NB4 (cell line): ENCODE data around the gene PSG2.
"Not testable (repeated sequence)": the region's sequence is repeated elsewhere in the genome, so short reads cannot be mapped to it uniquely, and the experiment has no call there.

Experiments
- POLR2A ChIP-seq: IDR thresholded peaks from 2 replicates; pipeline ENCODE4 v1.6.1; 2011; ENCODE audit warnings: mild to moderate bottlenecking; ENCODE audit not compliant: insufficient read length; ENCODE audit errors: extremely low read depth
- TF ChIP-seq, protein P1 (sequence below): IDR thresholded peaks from one replicate; pipeline ENCODE4 v1.5.1; 2012; ENCODE audit warnings: low read depth, low read length
- TF ChIP-seq, protein P2 (sequence below): IDR thresholded peaks from 2 replicates; pipeline ENCODE4 v1.6.1; 2011; ENCODE audit warnings: low read depth, low read length

DNA sequence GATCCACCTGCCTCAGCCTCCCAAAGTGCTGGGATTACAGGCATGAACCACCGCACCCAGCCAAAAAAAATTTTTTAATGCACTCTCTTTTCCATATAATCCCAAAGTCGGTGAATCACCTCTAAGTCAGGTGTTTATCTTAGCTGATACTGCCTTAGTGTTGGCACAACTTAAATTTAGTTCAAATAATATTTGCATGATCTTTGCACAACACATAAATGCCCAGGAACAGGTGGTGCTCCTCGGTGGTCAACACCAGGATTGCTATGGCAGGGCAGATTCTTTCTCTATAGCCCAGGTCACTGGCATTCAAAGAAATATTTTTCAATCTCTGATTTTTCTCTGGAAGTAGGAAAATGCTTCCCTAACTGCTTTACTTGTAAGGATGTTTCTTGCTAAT is 33.9 kb upstream of the PSG2 start:
- TF ChIP-seq POLR2A = not testable (repeated sequence)
- TF ChIP-seq, protein P1, sequence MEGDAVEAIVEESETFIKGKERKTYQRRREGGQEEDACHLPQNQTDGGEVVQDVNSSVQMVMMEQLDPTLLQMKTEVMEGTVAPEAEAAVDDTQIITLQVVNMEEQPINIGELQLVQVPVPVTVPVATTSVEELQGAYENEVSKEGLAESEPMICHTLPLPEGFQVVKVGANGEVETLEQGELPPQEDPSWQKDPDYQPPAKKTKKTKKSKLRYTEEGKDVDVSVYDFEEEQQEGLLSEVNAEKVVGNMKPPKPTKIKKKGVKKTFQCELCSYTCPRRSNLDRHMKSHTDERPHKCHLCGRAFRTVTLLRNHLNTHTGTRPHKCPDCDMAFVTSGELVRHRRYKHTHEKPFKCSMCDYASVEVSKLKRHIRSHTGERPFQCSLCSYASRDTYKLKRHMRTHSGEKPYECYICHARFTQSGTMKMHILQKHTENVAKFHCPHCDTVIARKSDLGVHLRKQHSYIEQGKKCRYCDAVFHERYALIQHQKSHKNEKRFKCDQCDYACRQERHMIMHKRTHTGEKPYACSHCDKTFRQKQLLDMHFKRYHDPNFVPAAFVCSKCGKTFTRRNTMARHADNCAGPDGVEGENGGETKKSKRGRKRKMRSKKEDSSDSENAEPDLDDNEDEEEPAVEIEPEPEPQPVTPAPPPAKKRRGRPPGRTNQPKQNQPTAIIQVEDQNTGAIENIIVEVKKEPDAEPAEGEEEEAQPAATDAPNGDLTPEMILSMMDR = not testable (repeated sequence)
- TF ChIP-seq, protein P2, sequence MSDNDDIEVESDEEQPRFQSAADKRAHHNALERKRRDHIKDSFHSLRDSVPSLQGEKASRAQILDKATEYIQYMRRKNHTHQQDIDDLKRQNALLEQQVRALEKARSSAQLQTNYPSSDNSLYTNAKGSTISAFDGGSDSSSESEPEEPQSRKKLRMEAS = not testable (repeated sequence)
